GM06990 (cell line): ENCODE results near the gene FASTKD2.

Experiments
- DNase-seq: peaks from one replicate; pipeline ENCODE4 v3.0.0-alpha.2; 2011; ENCODE audit not compliant: insufficient read length; ENCODE audit errors: extremely low read depth
- H3K27me3 ChIP-seq: replicated peaks from 2 replicates; pipeline ENCODE4 v1.6.0; 2011; ENCODE audit warnings: low read length; ENCODE audit not compliant: control insufficient read depth, insufficient read depth
- H3K36me3 ChIP-seq: 2 replicates; pipeline ENCODE4 v1.5.1; 2011; ENCODE audit warnings: low read length; ENCODE audit not compliant: control insufficient read depth, insufficient read depth
- H3K4me3 ChIP-seq: replicated peaks from 2 replicates; pipeline ENCODE4 v1.5.1; 2011; ENCODE audit warnings: low read depth, mild to moderate bottlenecking, control low read depth, low read length
- CTCF ChIP-seq: IDR thresholded peaks from 2 replicates; pipeline ENCODE4 v1.5.1; 2011; ENCODE audit warnings: low read length, control low read depth, mild to moderate bottlenecking, inconsistent platforms; ENCODE audit not compliant: insufficient read depth, poor library complexity, severe bottlenecking

FASTKD2 gene

DNA sequence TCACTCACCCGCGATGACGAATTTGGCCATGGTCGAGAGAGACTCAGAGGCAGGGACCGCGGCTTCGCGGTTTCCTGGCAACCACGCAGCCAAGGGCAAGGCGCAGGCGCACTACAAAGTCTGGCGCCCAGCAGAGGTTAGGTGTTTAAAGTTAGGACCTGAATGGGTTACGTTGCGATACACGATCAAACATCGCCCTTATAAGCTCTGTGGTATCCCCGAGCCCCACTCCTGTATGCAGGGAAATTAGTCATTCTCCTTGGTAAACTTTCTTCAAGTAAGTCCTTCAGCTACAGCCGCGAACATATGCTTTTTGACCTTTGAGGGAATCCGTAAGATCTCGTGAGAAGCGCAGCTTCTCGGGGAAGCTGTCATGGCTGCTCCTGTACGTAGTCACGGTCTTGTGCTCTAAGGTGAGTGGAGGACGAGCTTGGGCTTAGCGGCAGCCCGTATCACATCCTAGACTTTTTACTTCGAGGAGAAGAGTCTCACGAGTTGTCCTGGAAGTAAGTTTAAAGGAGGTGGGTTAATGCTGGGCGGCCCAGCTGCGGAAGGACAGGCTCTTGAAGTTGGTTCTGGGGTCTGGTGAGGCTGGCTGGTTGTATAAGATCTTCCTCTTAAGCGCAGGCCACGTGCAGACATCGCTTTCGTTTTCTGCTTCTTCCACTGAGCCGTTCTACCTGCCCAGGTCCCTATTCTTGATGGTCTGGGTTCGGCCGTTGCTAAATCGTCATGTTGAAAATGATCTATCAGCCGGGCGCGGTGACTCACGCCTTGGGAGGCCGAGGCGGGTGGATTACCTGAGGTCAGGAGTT is at the start of gene FASTKD2, which contains the start of gene MDH1B:
Gene FASTKD2, plus strand, starts transcription at position 365 of the 815 bp plus-strand sequence. CDS start 1,088 bp downstream, outside the sequence.
Gene MDH1B, minus strand, starts transcription at position 87 of the 815 bp plus-strand sequence. Its CDS starts 57 bp downstream, at position 30.
- TF ChIP-seq CTCF: no peak

DNA sequence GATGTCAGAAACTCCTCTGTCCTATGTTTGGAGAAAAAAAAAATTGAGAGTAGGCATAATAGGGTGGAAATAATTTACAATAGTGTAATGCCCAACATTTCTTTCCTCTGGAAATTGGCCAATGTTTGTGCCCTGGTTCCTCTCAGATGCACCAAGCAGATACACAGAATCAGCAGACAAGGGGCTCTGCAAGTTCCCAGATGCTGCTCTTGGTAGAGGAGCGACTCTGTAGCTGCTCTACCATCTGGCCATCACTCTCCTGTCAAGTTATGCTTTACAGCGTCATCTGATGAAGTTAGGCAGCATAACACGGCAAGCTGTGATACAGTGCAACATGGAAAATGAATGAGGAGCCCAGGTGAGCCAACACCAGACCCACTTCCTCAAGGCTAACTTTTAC is 48.8 kb upstream of the FASTKD2 start:
- no peak for DNase-seq
- H3K4me3 ChIP-seq: no peak overlapping the region
- no peaks in the 10 kb centered on the region for H3K27me3 ChIP-seq
- no peaks in the 10 kb centered on the region for H3K36me3 ChIP-seq
- TF ChIP-seq CTCF: no peak

More for the DNA sequence above, at the start of gene FASTKD2, which contains the start of gene MDH1B:
- Histone ChIP-seq H3K4me3 (peak within 1 kb of the TSS; percentile 91), H3K36me3 (no peaks in the 10 kb centered on the region; the same call in none of the 2 replicates), H3K27me3 (no peaks in the 10 kb centered on the region)
- DNase-seq: peak; percentile 87

GRCh38 chr2:206718296-206718695 is 47.1 kb upstream of the FASTKD2 start, which contains the start of gene DYTN:
Gene DYTN (minus strand): TSS chr2:206718396. CDS start chr2:206718279, 117 bp downstream.
- Histone ChIP-seq H3K36me3 (no peaks in the 10 kb centered on the region), H3K27me3 (no peaks in the 10 kb centered on the region), H3K4me3 (no peak within 1 kb of the TSS)
- DNase-seq: no peak
- TF ChIP-seq CTCF: no peak

DNA sequence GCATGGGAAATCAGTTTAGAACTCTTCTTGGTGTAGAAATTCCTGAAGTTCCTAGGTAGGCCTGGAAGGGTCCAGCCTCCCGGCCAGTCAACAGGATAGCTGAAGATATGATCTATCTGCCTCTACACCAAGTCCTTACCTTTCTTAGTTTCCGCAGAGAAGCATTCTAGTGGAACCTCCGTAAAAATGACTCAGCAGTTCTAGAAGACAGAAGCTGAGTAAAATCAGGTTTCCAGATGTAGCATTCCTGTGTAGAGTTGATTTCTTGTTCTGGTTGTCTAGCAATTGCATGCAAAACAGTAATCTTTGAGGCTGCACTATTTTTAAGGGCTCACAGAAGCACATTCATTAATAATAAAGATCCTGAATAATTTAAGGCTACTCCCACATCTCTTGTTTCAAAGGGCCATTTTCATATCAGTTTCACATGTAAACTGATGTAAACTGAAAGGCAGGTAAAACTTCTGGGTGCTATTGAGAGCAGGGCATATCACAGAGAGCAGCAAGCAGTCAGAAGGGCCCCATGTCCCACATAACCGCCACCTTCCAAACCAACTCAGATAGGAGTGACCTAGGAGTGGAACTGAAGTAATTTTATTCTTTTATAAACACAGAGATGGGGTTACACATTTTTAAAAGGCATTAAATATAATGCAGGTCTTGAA is 44.0 kb upstream of the FASTKD2 start:
- peak; percentile 54 for DNase-seq
- Histone ChIP-seq H3K4me3 (no peak overlapping the region), H3K36me3 (no peaks in the 10 kb centered on the region), H3K27me3 (no peaks in the 10 kb centered on the region)
- TF ChIP-seq CTCF: no peak

DNA sequence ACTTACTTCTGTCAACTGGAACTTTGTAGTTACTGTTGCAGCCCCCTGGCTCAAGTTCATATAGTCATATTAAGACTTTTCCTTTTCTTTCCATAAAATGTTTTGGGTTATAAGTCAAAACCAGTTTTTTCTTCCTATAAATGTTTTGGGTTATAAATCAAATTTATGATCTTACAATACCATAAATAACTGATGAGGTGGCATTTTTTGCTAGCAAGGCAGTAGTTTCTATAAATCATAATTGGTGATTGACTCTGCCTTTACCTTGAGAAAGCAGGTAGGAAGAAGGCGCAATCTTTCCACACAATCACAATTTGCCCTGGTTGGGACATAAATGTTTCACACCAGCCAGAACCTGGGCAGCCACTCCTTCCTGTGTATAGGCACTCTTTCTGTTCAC is 42.1 kb upstream of the FASTKD2 start:
- TF ChIP-seq CTCF: no peak
- no peak for DNase-seq
- Histone ChIP-seq H3K27me3 (no peaks in the 10 kb centered on the region), H3K36me3 (no peaks in the 10 kb centered on the region), H3K4me3 (no peak overlapping the region)
